Activated T-helper 1 cell treated with anti-CD3 and anti-CD28 coated beads, Interleukin-2, amount 50 U/mL, for 16 hours (primary cell): ENCODE data around the gene VPS33A.

Source experiments
- DNase-seq, 2 donors: peaks; one replicate each; pipeline ENCODE4 v3.0.0-alpha.2; 2020; ENCODE audit warnings: low read depth in 1 of 2, low spot score in 1 of 2

VPS33A gene

DNA sequence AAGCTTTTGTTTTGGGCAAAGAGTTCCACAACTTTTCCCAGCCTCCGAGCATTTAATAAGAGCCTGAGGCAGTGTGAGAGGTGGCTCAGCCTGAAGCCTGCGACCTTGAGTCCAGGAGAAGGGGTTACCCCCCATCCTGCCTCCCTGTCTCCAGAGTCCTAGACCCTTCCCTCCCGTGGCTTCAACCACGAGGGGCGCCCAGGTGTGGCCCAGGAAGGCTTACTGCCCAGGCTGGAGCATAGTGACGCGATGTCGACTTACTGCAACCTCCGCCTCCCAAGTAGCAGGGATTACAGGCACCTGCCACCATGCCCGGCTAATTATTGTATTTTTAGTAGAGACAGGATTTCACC lies 82.7 kb downstream of the VPS33A start:
- DNase-seq, result no peak

- no peak for DNase-seq
Observed at GRCh38 chr12:122182887-122183587, 83.3 kb downstream of the VPS33A start, which contains the start of gene LRRC43. Gene LRRC43, plus strand, starts transcription at chr12:122183123. Its CDS starts 22 bp downstream, at chr12:122183145.
